Measurements from ENCODE around the gene VTCN1.

VTCN1 gene

GRCh38 chr1:117117697-117118096, 93.0 kb downstream of the VTCN1 start:
- no peak for TF ChIP-seq CTCF (IDR thresholded peaks at IDR 0.05)
- Histone ChIP-seq H2AFZ (no peak overlapping the region), H3K9ac (no peak overlapping the region), H3K79me2 (no peaks in the 10 kb centered on the region), H3K9me3 (ENCODE audit: control insufficient read depth, low read length) (no peaks in the 10 kb centered on the region), H3K4me2 (ENCODE audit: low read length) (no peak overlapping the region), H3K4me3 (ENCODE audit: low read depth, low read length) (no peak overlapping the region), H3K27ac (no peak overlapping the region), H3K4me1 (peaks cover 3% of the 10 kb centered on the region), H3K36me3 (ENCODE audit: control insufficient read depth, insufficient read depth, low read length) (no peaks in the 10 kb centered on the region), H3K27me3 (ENCODE audit: control insufficient read depth, insufficient read depth, low read length) (no peaks in the 10 kb centered on the region)

- Histone ChIP-seq H3K36me3 (ENCODE audit: control insufficient read depth, insufficient read depth, low read length) (no peaks in the 10 kb centered on the region), H3K4me2 (ENCODE audit: low read length) (no peak overlapping the region), H3K79me2 (no peaks in the 10 kb centered on the region), H2AFZ (no peak overlapping the region), H3K27me3 (ENCODE audit: control insufficient read depth, insufficient read depth, low read length) (no peaks in the 10 kb centered on the region), H3K9ac (no peak overlapping the region), H3K27ac (no peak overlapping the region), H3K9me3 (ENCODE audit: control insufficient read depth, low read length) (no peaks in the 10 kb centered on the region), H3K4me3 (ENCODE audit: low read depth, low read length) (no peak overlapping the region), H3K4me1 (peaks cover 3% of the 10 kb centered on the region)
- no peak for TF ChIP-seq CTCF (IDR thresholded peaks at IDR 0.05)
Observed at GRCh38 chr1:117116784-117117130, 94.0 kb downstream of the VTCN1 start.

GRCh38 chr1:117116090-117116783, 94.5 kb downstream of the VTCN1 start:
- H3K36me3 ChIP-seq (ENCODE audit: control insufficient read depth, insufficient read depth, low read length), result no peaks in the 10 kb centered on the region
- H3K4me1 ChIP-seq, result peaks cover 3% of the 10 kb centered on the region
- no peak overlapping the region for H3K27ac ChIP-seq
- no peak overlapping the region for H2AFZ ChIP-seq
- H3K4me3 ChIP-seq (ENCODE audit: low read depth, low read length), result no peak overlapping the region
- no peaks in the 10 kb centered on the region for H3K9me3 ChIP-seq (ENCODE audit: control insufficient read depth, low read length)
- no peaks in the 10 kb centered on the region for H3K79me2 ChIP-seq
- no peaks in the 10 kb centered on the region for H3K27me3 ChIP-seq (ENCODE audit: control insufficient read depth, insufficient read depth, low read length)
- H3K4me2 ChIP-seq (ENCODE audit: low read length), result no peak overlapping the region
- TF ChIP-seq CTCF (IDR thresholded peaks at IDR 0.05), result no peak
- no peak overlapping the region for H3K9ac ChIP-seq

- Histone ChIP-seq H2AFZ (no peak overlapping the region), H3K4me3 (ENCODE audit: low read depth, low read length) (no peak overlapping the region), H3K4me1 (no peaks in the 10 kb centered on the region), H3K27ac (no peak overlapping the region), H3K9ac (no peak overlapping the region), H3K36me3 (ENCODE audit: control insufficient read depth, insufficient read depth, low read length) (no peaks in the 10 kb centered on the region), H3K4me2 (ENCODE audit: low read length) (no peak overlapping the region), H3K79me2 (no peaks in the 10 kb centered on the region), H3K27me3 (ENCODE audit: control insufficient read depth, insufficient read depth, low read length) (no peaks in the 10 kb centered on the region), H3K9me3 (ENCODE audit: control insufficient read depth, low read length) (no peaks in the 10 kb centered on the region)
- no peak for TF ChIP-seq CTCF (IDR thresholded peaks at IDR 0.05)
Observed at GRCh38 chr1:117114877-117115276, 95.8 kb downstream of the VTCN1 start.

GRCh38 chr1:117113199-117113598, 97.5 kb downstream of the VTCN1 start:
- H3K9ac ChIP-seq, result no peak overlapping the region
- no peaks in the 10 kb centered on the region for H3K4me1 ChIP-seq
- H3K4me3 ChIP-seq (ENCODE audit: low read depth, low read length), result no peak overlapping the region
- H3K4me2 ChIP-seq (ENCODE audit: low read length), result no peak overlapping the region
- H3K27ac ChIP-seq, result no peak overlapping the region
- no peaks in the 10 kb centered on the region for H3K36me3 ChIP-seq (ENCODE audit: control insufficient read depth, insufficient read depth, low read length)
- no peaks in the 10 kb centered on the region for H3K79me2 ChIP-seq
- no peaks in the 10 kb centered on the region for H3K9me3 ChIP-seq (ENCODE audit: control insufficient read depth, low read length)
- no peak for TF ChIP-seq CTCF (IDR thresholded peaks at IDR 0.05)
- no peak overlapping the region for H2AFZ ChIP-seq
- H3K27me3 ChIP-seq (ENCODE audit: control insufficient read depth, insufficient read depth, low read length), result no peaks in the 10 kb centered on the region
